ENCODE data around the gene RALGPS2. TPM values are rescaled to one million over a fixed set of nuclear protein-coding genes. Genes with fewer than 3 reads are reported as not detected.

Gene RALGPS2
- total RNA-seq, 2 experiments from 2014 or later: 91.6 to 102 TPM

- H3K4me1 ChIP-seq (ENCODE audit: insufficient read depth, low read length, poor library complexity, severe bottlenecking): no peaks in the 10 kb centered on the region
- DNase-seq (ENCODE audit: low spot score): no peak
- no peak overlapping the region for H3K4me3 ChIP-seq (ENCODE audit: low read depth, low read length, poor library complexity, severe bottlenecking)
- H3K4me2 ChIP-seq (ENCODE audit: low read length): no peak overlapping the region
- CTCF ChIA-PET (ENCODE audit: unreplicated experiment): no interaction called here
- no peak overlapping the region for H3K27ac ChIP-seq (ENCODE audit: low read depth, low read length, poor library complexity, severe bottlenecking)
- H3K9me3 ChIP-seq (ENCODE audit: low read length): no peaks in the 10 kb centered on the region
- BruUV-seq (replicated peaks): no TSS peak
- H3K9me2 ChIP-seq (ENCODE audit: insufficient read depth, low read length): no peaks in the 10 kb centered on the region
- no peak for TF ChIP-seq CTCF (conservative IDR thresholded peaks at IDR 0.05; ENCODE audit: low read length)
- TF ChIP-seq EZH2phosphoT487 (IDR thresholded peaks at IDR 0.05; ENCODE audit: borderline replicate concordance, low read depth, low read length): no peak
- intact Hi-C loops (cut with micrococcal nuclease; ENCODE audit: unreplicated experiment): no loop called here
- no peaks in the 10 kb centered on the region; the same call in 1 of the 2 replicates for H4K20me1 ChIP-seq (ENCODE audit: insufficient read depth, low read length)
- no peaks in the 10 kb centered on the region for H3K79me2 ChIP-seq (ENCODE audit: insufficient read depth, low read depth, low read length)
- peaks cover 62% of the 10 kb centered on the region for H3K36me3 ChIP-seq (ENCODE audit: insufficient read depth, low read length)
- H2AFZ ChIP-seq (ENCODE audit: low read length): no peak overlapping the region
- POLR2A ChIA-PET: interaction anchor here (0.7 to 5.3 kb wide), 3 partner anchors 8 to 284 kb away, joined by 3 to 53 read pairs (median 4); partner anchors contain the start of gene ANGPTL1
Measured at GRCh38 chr1:178877896-178878295, 152.9 kb downstream of the RALGPS2 start.

GRCh38 chr1:178881950-178882349, 156.9 kb downstream of the RALGPS2 start:
- no peaks in the 10 kb centered on the region; the same call in 1 of the 2 replicates for H4K20me1 ChIP-seq (ENCODE audit: insufficient read depth, low read length)
- no peak overlapping the region for H2AFZ ChIP-seq (ENCODE audit: low read length)
- H3K4me2 ChIP-seq (ENCODE audit: low read length): no peak overlapping the region
- DNase-seq (ENCODE audit: low spot score): no peak
- no peaks in the 10 kb centered on the region for H3K9me3 ChIP-seq (ENCODE audit: low read length)
- H3K4me3 ChIP-seq (ENCODE audit: low read depth, low read length, poor library complexity, severe bottlenecking): no peak overlapping the region
- POLR2A ChIA-PET: interaction anchor here (1.3 to 5.3 kb wide), 2 partner anchors 8 to 12 kb away, joined by 4 to 53 read pairs; partner anchors contain the start of gene ANGPTL1
- intact Hi-C loops (cut with micrococcal nuclease; ENCODE audit: unreplicated experiment): no loop called here
- BruUV-seq (replicated peaks): no TSS peak
- peaks cover 94% of the 10 kb centered on the region for H3K36me3 ChIP-seq (ENCODE audit: insufficient read depth, low read length)
- no peaks in the 10 kb centered on the region for H3K79me2 ChIP-seq (ENCODE audit: insufficient read depth, low read depth, low read length)
- no peak for TF ChIP-seq CTCF (conservative IDR thresholded peaks at IDR 0.05; ENCODE audit: low read length)
- no peak for TF ChIP-seq EZH2phosphoT487 (IDR thresholded peaks at IDR 0.05; ENCODE audit: borderline replicate concordance, low read depth, low read length)
- CTCF ChIA-PET (ENCODE audit: unreplicated experiment): no interaction called here
- H3K4me1 ChIP-seq (ENCODE audit: insufficient read depth, low read length, poor library complexity, severe bottlenecking): no peaks in the 10 kb centered on the region
- no peak overlapping the region for H3K27ac ChIP-seq (ENCODE audit: low read depth, low read length, poor library complexity, severe bottlenecking)
- H3K9me2 ChIP-seq (ENCODE audit: insufficient read depth, low read length): no peaks in the 10 kb centered on the region

DNA sequence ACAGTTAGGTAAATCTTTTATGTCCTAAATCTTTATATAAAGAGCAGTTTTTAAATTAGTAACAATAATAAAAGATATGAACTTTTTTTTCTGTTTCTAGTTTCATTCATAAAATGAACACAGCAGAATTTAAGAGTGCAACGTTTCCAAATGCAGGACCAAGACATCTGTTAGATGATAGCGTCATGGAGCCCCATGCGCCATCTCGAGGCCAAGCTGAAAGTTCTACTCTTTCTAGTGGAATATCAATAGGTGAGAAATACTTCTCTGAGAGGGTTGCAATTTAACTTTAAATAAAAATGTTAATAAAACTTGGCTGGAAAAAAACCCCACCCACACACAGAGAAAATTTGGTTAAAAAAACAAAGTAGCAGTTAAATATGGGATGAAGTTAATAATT, 160.8 kb downstream of the RALGPS2 start:
- Histone ChIP-seq H3K4me1 (ENCODE audit: insufficient read depth, low read length, poor library complexity, severe bottlenecking) (no peaks in the 10 kb centered on the region), H3K79me2 (ENCODE audit: insufficient read depth, low read depth, low read length) (no peaks in the 10 kb centered on the region), H3K27ac (ENCODE audit: low read depth, low read length, poor library complexity, severe bottlenecking) (no peak overlapping the region), H4K20me1 (ENCODE audit: insufficient read depth, low read length) (no peaks in the 10 kb centered on the region), H3K9me3 (ENCODE audit: low read length) (no peaks in the 10 kb centered on the region), H3K36me3 (ENCODE audit: insufficient read depth, low read length) (peaks cover 94% of the 10 kb centered on the region), H3K4me2 (ENCODE audit: low read length) (no peak overlapping the region), H3K9me2 (ENCODE audit: insufficient read depth, low read length) (no peaks in the 10 kb centered on the region), H3K4me3 (ENCODE audit: low read depth, low read length, poor library complexity, severe bottlenecking) (no peak overlapping the region), H2AFZ (ENCODE audit: low read length) (no peak overlapping the region)
- no TSS peak for BruUV-seq (replicated peaks)
- no peak for DNase-seq (ENCODE audit: low spot score)
- no peak for TF ChIP-seq EZH2phosphoT487 (IDR thresholded peaks at IDR 0.05; ENCODE audit: borderline replicate concordance, low read depth, low read length)
- no peak for TF ChIP-seq CTCF (conservative IDR thresholded peaks at IDR 0.05; ENCODE audit: low read length)
- intact Hi-C loops (cut with micrococcal nuclease; ENCODE audit: unreplicated experiment): no loop called here
- POLR2A ChIA-PET: no interaction called here
- CTCF ChIA-PET (ENCODE audit: unreplicated experiment): no interaction called here
